HG02973 (cell line): ENCODE results near the gene ANAPC16.
A peak's percentile ranks its signal among the peaks of the same experiment; 100 is the strongest.
"Not testable (repeated sequence)": the region's sequence is repeated elsewhere in the genome, so short reads cannot be mapped to it uniquely, and the experiment has no call there.

Experiments used
- ATAC-seq: cut with Tn5 transposase; IDR thresholded peaks from one replicate; pipeline ENCODE4 v1.9.1; 2021; ENCODE audit warnings: moderate library complexity; ENCODE audit not compliant: unreplicated experiment

Gene ANAPC16

DNA sequence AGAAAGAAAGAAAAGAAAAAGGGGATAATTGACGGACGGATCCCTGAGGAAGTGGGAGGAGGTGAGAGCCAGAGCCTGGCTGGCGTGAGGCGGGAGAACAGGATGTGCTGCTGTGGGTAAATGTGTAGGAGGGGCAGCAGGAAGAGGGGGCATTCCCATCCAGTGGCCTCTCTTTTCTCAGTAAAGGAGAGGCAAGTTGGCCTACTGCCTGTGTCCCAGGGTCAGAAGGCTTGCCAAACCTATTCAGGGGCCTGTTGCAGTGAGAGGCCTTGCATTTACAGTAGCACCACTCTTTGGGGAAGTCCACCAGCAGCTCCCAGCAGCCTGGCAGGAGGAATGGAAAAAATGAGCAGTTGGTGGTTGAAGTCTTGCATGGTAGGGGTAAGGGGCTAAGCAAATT is 26.9 kb downstream of the ANAPC16 start:
- no peak for ATAC-seq

DNA sequence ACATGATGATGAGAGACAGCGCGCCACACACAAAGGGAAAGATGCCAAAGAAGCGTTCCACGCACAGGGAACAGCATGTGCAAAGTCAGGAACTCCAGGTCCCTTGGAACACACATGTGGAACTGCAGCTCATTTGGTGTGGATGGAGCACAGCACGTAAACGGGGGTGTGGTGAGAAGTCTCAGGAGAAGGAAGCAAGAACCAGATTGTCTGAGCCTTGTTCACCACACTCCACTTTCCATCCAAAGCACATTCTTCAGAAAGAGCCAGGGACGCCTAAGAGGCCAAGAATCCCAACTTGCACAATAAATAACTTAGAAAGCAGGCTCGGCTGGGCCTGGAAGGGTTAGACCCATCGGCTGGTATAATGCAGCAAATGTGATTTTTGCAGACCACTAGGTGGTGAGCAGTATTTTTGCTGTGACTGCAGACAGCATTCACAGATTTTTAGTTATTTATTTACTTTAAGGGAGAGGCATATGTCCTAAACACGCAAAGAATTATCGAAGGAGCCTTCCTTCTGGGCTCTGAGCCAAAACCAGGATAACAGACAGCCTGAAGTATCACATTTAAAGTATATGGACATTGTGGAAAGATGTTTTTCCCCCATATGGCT is 28.1 kb downstream of the ANAPC16 start:
- ATAC-seq = no peak

DNA sequence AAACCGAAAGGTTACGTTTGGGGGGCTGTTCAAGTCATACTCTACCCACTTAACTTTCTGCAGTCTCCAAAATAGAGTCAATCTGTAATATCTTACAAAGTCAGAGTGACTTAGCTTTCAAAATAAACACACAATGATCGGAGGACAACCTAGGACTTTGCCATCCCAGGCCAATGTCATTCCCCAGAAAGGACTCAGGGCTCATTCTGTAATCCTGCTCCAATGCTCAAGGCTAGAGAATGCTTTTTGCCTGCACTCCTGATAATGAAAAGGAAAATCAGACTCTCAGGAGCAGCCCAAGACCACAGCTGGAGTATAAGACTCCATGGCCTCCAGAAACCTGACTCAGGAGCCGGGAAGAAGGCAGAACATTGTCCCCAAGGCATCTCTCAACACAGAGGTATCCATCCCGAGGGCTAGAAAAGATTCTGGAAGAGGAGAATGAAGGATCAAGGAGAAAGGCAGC is 28.8 kb downstream of the ANAPC16 start:
- ATAC-seq = no peak

DNA sequence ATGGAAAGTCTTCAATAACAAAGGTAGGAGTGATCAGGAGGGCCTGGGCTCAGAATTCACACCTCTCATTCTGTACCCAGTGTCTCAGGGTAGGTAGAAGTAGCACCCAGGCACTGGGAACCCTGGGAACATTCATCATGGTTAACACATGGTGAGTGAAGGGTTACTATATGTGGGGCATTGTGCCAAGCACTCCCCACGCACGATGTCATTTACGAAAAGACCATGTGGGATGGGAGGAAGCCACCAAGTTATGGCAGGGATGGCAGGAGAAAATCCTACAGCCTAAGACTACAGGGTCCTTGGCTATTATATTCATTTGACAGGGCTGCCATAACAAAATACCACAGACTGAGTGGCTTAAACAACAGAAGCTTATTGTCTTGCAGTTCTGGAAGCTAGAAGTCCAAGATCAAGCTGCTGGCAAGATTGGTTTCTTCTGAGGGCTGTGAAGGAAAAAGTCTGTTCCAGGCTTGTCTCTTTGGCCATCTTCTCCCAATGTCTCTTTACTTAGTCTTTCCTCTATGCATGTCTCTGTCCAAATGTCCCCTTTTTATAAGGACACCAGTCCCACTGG is 30.2 kb downstream of the ANAPC16 start:
- ATAC-seq = no peak

DNA sequence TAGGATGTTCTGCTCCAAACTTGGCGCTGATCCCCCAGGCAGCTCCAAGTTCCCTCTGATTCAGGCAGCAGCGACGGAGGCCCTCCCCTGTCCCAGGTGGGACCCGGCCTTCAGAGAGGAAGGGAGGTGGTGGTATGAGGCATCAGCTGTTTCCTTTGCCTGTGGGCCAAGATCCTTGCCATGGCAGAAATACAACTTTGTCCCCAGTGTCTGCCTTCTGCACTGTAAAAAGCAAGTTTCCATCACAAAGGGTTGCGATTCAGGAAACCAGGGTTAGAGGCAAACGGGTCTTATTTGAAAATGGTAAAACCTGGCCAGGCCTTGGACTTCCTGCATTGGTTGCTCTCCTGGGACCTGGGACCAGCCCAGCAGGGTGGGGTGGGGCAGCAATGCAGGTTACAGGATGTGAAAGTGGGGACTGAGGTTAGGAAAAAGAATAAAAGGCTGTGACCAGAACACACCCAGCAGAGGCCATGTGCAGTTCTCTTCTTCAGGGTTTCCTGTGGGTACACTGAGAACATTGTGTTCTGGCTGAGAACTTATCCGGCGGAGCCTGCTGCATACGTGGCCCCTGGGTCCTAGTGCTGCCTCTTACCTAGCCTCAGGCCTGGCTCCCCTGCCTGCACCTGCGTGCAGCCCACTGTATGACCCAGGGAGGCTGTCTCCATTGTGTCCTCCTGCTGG is 32.8 kb downstream of the ANAPC16 start:
- ATAC-seq = peak; percentile 84

DNA sequence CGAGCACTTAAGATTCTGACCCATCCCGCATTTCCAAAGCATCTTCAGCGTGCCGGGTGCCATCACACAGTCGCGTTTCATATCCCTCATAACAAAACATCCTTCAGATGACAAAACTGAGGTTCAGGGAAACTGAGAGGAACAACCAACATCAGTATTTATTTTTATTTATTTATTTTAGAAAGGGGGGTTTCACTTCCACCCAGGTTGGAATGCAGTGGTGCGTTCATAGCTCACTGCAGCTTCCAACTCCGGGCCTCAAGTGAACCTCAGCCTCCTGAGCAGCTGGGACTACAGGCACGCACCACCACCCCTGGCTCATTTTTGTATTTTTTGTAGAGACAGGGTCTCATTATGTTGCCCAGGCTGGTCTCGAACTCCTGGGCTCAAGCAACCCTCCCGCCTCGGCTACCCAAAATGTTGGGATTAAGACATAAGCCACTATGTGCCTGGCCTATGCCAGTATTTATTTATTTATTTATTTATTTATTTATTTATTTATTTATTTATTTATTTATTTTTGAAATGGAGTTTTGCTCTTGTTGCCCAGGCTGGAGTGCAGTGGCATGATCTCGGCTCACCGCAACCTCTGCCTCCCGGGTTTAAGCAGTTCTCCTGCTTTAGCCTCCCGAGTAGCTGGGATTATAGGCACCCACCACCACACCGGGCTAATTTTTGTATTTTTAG is 33.5 kb downstream of the ANAPC16 start:
- not testable (repeated sequence) for ATAC-seq

DNA sequence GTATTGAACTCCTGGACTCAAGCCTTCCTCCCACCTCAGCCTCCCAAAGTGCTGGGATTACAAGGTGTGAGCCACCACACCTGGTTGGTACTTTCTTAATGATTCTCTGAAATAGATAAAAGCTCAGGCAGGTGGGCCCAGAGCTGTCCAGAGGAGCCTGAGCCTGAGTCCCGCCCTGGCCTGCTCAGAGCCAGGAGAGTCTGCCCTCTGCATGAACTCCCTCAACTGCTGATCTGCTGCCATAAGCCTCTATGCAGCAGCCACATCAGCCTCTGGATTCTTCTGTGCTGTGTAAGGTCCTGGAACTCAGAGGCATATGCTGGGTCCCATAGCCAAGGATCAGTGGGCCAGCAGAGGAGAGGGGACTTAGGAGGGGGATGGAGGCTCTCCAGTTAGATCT is 34.9 kb downstream of the ANAPC16 start:
- ATAC-seq = no peak

DNA sequence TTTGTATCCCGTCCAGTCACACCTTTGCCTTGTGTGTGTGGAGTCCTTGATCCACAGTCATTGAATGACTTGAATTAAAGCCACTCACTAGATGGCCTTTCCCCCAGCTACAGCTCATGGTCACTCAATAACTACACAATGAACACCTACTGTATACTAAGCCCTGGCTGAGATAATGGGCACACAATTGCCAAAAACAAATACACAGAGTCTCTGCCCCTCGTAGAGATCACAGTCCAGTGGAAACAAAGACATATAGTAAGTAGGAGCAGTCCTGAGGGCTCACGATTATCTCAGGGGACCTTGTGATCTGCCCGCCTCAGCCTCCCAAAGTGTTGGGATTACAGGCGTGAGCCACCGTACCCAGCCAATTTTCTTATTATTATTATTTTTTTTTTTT is 35.8 kb downstream of the ANAPC16 start:
- no peak for ATAC-seq

DNA sequence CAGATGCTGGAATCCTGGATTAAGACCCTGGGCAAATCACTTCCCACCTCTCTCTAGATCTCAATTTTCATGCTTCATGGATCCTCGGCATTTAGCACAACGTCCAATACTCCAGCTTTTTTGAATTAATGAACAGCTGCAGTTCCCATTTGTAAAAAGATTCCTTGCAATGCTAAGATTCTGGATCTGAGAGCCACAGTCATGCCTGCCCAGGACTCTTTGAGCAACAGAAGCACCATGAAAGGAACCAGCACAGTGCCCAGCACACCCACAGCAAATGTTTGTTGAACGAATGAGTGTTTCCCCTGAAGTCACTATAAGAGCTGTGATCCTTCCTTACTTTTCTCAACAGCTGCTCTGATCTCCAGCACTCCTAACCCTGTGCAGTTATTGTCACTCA is 37.2 kb downstream of the ANAPC16 start:
- no peak for ATAC-seq

DNA sequence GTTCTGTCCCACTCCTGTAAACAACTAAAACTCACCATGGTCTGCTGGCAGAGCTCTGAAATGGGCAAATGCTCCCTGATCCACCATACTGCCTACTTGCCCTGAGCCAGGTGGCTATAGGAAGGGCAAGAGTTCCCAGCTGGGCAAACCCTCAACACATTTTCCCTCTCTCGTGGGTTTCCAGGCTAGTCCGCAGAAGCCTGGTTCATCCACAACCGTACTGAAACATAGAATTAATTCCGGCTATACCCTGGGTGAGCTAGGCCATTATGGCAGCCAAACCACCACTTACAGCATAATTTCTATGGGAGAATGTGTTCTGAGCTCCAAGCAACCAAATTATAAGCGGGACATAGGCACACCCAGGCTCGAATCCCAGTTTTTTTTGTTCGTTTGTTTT is 37.8 kb downstream of the ANAPC16 start:
- ATAC-seq = no peak

DNA sequence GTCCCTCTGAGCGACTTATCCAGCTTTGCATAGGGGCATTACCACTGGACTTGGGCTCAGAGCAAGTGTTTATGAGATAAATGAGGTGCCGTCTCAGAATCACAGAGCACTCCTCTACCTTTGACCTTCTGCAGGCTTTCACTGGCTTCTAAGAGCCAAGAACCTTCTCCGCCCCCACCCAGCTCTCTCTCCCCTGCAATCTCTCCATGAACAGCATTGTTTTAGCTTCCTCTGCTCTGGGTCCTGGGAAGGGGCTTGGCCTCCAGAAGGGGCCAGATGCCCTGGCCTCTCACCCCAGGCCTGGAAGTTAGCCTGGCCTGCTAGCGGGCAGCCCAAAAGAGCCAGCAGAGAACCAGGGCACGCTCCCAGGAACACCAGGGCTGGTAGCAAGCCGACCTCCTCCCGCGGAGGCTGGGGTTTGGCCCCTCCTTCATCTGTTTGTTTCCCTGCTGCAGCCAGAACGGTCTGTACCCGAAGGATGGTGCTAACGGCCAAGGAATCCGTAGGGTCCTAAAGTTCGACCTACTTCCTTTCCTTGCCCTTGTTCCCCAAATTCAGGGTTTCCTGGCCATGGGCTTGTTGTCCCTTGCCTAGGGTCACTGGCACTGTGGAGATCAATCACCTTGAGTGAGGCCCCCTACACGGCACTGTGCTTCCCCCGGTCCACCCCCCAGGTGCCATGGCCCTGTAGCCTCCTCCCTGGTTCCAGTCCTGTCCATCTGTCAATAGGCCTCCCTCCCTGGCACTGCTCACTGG is 39.2 kb downstream of the ANAPC16 start:
- no peak for ATAC-seq

DNA sequence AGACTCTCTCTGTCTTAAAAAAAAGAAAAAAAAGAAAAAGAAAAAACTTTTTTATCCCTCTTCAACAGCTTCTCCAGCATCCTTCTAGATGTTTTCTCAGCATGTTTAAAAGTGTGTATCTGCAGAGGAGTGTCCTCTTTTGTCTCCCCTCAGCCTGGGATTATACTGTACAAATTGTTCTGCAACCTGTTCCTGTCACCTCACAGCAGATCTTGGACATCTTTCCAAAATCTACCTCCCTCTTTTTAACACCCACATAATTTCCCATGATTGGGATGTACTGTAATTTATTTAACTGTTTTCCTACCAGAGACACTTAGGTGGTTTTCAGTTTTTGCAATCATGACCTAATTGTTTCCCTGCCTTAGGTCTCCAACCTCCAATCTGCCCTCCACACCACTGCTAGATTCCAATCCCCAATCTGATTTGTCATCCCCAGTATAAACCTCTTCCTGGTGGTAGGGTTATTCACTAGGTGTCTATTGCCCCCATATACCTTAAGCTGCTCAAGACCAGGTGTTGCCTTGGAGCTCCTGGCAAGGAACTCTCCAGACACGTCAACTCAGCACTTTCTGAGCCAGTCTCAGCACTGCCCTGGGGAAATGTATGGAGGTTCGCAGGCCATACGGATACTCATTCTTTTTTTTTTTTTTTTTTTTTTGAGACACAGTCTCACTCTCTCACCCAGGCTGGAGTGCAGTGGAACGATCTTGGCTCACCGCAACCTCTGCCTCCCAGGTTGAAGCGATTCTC is 40.3 kb downstream of the ANAPC16 start:
- no peak for ATAC-seq

DNA sequence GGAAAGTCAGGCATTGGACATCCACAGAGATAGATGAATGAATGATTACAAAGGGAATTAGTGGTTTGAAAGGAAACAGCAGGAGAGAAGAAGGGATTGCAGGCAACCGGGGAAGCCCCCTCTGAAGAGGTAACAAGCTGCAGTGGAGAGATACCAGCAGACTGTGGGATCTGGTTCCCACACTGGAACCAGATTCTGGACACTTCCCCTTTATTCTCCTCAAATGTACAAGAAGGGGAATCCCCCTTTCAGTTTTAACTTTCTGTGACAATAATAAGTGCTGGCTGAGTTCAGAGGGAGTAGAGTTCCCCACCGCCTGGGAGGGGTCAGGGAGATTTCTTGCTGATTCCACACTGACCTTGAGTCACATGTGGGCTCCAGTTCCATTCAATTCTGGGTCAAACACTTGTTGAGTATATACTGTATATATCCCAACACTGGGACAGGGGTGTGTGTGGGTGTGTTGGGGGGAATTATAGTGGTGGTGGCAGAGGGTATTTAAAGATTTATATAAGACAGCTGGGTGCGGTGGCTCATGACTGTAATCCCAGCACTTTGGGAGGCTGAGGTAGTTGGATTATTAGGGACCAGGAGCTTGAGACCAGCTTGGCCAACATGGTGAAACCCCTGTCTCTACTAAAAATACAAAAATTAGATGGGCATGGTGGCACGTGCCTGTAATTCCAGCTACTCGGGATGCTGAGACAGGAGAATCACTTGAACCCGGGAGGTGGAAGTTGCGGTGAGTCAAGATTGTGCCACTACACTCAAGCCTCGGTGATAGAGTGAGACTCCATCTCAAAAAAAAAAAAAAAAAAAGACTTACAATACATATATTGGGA is 41.5 kb downstream of the ANAPC16 start:
- no peak for ATAC-seq

DNA sequence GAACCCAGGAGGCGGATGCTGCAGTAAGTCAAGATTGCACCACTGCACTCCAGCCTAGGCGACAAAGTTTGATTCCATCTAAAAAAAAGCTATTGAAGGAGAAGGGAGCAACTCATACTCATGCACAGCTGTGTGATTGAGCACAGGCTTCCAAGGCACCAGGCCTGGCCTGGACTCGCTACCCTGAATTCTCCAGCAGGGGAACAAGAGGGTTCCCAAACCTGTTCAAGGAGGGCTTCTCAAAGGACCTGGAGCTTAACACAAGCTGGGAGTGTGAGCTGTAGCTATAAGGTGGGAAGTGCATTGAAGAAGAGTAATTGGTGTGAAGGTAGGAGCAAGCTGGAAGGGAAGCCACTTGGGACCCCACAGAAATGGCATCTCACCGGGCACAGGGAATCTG is 42.8 kb downstream of the ANAPC16 start:
- no peak for ATAC-seq

DNA sequence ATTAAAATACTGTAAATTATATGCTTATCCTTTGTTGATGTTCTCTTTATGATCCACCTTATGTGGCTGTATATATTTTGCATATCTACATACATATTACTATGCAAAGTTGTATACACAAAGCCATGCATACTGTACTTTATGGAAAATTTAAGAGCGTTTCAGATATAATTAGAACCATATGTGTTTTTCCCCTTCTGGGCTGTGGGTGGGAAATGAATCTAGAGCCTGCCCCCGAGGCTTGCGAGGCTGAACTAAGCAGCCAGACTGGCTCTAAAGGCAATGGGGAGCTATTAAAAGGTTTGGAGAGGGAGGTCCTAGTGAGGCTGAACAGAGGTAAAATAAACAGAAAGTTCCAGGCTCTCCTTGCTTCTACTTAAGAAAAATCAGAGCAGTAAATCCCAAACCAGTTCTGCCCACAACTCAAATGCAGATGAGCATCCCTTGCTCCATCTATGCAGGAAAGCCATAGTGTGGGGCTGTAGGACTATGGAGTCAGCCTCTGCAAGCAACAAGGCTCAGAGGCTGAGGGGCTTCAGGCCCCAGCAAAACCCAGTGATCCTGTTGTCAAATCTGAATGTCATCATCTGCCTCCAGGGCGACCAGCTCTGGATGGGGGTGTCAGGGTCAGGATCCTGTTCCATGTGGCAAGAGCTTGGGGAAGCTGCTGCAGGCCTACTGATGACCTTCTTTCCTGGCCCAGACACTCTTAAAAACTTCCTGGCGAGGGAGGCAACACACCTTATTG is 43.9 kb downstream of the ANAPC16 start:
- ATAC-seq = no peak

DNA sequence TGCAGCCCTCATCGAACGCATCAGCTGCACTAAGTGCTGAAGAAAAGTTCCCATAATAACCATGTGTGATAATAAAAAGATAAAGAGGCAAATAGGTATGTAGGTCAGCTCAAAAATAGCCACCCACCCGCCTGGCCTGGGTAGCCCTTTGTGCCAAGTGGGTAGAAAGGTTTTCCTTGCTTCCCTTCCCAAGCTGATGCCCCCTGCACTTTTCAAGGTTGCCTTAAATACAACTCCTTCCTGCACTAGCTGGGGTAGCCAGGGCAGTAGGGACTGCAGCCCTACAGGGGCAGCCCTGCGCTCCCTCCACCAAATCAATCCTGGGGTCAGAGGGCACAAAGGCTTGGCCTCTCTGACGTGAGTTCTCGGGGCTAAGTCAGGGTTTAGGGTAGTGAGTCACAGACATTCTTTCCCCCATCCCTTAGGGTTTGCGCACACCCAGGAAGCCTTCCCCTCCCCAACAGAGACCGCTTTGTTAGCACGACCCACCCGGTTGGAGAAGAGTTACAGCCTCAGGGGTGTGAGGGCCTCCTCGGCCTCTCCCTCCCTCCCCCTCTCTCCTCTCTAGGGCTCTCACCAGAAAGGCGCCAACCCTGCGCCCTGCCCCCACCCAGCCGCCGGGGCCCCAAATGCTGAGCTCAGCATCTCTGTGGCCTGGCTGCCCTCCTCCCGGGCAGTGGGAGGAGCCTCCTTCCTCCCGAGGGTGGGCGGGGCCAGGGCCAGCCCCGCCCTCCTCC is 44.6 kb downstream of the ANAPC16 start:
- peak; percentile 47 for ATAC-seq

DNA sequence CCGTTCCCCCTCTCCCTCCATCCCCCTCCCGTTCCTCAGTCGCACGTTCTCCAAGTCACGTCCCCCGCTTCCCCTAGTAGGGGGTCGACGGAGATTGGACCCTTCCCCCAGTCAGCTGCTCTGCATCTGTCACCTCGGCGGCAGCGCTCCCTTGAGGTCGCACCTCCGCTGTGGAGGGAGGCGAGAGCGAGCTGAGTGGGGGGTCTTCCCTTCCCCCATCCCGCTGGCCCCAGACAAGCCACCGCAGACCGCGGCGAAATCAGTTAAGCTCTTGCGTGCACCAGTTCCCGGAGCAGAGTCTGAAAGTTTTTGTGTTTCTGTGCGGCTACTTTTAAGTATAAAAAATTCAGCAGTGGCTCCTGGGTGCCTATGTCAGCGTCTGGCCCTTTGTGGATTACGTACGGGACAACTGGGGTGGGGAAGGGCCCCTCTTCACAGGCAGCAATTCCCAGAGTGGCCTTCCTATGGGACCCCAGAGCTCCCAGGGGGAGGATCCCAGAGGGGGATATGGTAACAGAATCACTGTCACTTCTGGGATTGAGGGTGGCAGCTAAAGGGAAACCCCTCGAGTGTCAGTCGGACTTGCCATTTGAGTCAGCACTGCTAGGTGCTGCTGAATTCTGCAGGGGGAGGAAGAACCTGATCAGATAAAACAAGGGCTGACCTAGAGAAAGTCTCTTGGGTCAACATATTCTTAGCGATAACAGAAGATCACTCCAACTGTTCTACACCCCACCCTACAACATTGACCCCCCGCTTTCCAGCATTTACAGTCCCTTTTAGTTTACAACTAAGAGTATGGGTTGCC is 45.4 kb downstream of the ANAPC16 start:
- ATAC-seq = peak; percentile 42
